T-helper 2 cell treated with Interferon-gamma antibody and Interleukin-4, amounts not matched to agents 100 ng/mL and 5 ng/mL, for 36 hours (primary cell): ENCODE measurements around the gene PHLPP1. TPM values are rescaled to one million over a fixed set of nuclear protein-coding genes. Genes with fewer than 3 reads are reported as not detected.

ENCODE experiments used
- intact Hi-C: fragments of 100-400 bp; cut with micrococcal nuclease; formaldehyde crosslinking; loops from one replicate; pipeline ENCODE4 v1.15.1; 2023
- total RNA-seq: library from RNA; stranded (reverse); gene quantifications from 2 replicates; pipeline ENCODE4 v1.2.3, GENCODE V29; 2022

The PHLPP1 gene
- total RNA-seq, 1 donor from 2014 or later, result 12.7 TPM

GRCh38 chr18:62842898-62843297, 127.6 kb downstream of the PHLPP1 start:
- intact Hi-C loops, result loop anchor here (1.0 to 10.0 kb wide), 5 partner anchors 318 to 868 kb away; partner anchors contain the start of genes PIGN, RELCH and ZCCHC2

DNA sequence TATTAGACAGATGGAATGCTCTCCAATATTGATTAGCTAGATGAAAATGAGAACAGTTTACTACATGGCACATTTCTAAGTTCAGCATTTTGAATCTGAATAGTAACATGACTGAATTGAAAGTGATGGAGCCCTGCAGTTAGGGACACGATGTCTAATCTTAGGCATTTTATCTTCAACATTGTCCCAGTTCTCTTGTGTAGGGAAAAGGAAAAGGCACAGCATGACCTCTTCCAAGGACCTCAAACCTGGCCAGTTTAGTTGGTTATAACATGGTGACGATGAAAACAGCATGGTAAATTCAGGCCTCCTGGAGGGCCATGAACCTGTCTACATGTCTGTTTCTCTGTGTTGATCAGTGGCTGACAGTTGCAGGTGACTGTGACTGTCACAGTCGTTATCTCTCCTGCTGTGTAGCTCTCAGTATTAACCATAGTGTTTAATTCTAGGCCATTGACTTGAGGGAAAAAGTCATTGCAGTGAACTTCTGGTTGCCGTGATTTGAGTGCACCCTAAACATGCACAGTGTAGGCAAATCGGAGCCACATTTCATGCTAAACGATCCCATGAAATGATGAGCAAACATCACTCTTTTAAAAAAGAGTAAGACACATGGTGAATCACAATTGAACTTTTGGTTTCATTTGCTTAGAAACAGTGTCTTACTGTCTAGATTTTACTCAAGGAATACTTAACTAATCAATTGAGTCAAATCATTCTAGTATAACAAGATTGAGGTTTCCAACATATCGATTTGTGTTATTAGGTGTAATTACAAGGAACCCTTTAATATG, 129.7 kb downstream of the PHLPP1 start:
- intact Hi-C loops, result loop anchor here (1.0 to 10.0 kb wide), 8 partner anchors 24 to 870 kb away; partner anchors contain the start of genes PHLPP1, PIGN, RELCH and ZCCHC2

DNA sequence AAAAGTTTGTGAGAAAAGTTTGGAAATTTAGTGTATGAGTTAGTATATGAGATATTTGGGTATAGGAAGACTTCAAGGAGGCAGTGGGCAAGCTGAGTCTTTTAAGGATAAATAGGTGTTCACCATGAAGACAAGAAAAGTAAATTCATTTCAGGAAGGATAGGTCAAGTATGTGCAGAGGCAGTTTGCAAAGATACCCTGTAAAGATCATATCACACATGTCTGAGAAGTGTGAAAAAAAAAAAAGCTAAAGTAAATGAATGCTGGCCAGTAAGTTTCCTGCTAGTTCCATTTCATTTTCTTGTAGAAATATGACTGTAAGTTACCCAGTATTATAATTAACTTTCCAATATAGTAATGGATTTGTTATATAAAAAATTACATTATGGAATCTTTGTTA, 131.0 kb downstream of the PHLPP1 start:
- intact Hi-C loops, result loop anchor here (5.0 to 10.0 kb wide), 5 partner anchors 36 to 872 kb away; partner anchors contain the start of genes PIGN, RELCH and ZCCHC2

DNA sequence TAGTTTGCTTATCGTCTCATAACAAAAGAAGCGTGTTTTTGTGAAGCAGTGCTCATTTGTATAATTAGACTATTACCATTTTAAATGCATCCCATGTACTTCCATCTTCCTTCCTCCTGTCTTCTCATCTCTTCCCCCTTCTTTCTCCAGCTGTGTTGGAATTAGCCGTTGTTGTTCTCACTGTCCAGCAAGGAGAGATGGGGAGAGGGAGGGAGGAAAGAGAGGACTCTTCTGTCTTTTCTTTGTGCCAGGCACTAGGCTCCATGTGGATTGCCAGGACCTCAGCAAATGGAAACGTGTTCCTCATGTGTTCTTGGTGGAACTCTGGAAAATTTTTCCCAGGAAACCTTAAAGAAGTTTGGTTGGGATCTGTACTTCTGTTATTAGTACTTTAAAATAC, 131.7 kb downstream of the PHLPP1 start:
- intact Hi-C loops, result loop anchor here (5.0 to 10.0 kb wide), 5 partner anchors 35 to 872 kb away; partner anchors contain the start of genes PIGN, RELCH and ZCCHC2

DNA sequence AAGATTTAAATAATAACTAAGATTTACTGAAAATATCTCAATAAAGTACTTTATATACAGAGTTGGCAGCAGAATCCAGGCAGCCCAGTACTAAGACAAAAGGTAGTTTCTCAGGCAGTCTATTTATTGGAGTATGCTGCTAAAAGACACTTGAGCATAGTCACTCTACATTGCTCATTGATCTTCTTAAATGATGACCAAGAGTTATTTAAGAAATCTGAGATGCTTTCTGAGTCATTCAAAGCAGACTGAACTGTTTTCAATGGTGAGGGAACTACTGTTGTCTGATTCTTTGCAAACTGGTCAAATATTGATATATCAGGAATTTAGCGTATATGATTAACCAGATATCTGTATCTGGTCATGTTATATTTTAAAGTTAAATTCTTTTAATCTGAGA, 133.6 kb downstream of the PHLPP1 start:
- intact Hi-C loops, result loop anchor here (5.0 to 10.0 kb wide), 5 partner anchors 33 to 874 kb away; partner anchors contain the start of genes PIGN, RELCH and ZCCHC2

DNA sequence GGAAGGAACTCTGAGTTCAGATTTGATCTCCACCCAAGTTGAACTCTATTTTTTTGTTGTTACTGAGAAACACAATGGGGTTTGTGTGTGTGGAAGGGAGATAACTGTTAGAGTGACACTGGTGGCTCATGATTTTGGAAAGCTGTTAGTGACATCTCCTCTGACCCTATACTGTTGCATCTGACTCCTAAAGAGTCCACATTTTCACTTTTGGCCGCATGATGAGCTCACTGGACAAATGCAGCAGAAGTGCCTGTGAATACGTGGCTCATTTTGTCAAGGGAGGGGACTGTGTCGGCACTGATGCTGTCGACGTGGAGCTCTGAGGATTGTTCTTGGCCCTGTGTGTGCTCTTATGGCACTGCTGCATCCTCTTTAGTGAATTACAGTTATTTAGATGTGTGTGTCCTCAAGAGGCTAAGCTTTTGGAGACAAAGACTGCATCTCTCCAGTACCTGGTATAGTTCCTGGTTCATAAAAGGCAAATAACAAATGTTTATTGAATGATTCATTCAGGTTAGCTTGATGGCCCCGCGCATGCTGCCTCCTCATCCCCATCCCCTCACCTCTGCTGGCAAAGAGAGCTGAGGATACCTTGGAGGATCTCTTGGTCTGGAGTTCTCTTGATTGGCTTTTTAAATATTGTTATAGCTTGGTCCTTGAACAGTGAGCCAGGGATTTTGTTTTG, 135.4 kb downstream of the PHLPP1 start:
- intact Hi-C loops, result no loop called here

DNA sequence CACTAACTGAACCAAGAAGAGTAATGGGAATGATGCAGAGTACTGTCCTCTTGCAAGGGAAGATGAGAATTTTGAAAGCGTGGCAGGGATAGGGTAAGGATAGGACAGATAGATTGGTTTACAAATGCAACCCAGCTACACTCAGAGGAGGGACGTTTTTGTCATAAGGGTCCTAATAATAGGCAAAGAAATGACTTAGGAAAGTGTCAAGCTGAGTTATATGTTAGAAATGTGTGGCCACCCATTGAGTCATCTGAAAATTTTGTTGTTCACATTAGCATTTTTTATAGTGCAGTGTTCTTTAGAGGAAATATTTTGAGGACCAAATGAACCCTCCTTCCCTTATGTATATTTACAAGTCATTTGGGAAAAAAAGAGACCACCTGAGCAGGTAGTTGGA, 137.5 kb downstream of the PHLPP1 start:
- intact Hi-C loops, result no loop called here

DNA sequence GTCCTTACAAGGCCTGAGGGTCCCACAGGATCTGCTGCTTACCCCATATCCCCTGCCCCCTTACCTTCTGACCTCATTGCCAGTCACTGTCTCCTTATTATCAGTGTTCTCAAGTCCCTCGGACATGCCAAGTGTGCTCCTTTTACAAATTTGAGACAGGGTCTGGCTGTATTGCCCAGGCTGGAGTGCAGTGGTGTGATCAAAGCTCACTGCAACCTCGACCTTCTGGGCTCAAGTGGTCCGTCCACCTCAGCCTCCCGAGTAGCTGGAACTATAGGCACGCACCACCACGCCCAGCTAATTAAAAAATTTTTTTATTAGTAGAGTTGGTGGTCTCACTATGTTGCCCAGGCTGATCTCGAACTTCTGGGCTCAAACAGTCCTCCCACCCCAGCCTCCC, 141.0 kb downstream of the PHLPP1 start:
- intact Hi-C loops, result no loop called here

GRCh38 chr18:62857263-62857976, 142.1 kb downstream of the PHLPP1 start:
- intact Hi-C loops, result no loop called here

GRCh38 chr18:62860062-62860461, 144.7 kb downstream of the PHLPP1 start:
- intact Hi-C loops, result loop anchor here (10.0 kb wide), 1 partner anchor 305 kb away; no protein-coding TSS in a partner anchor

GRCh38 chr18:62862466-62862865, 147.1 kb downstream of the PHLPP1 start:
- intact Hi-C loops, result loop anchor here (10.0 kb wide), 1 partner anchor 302 kb away; no protein-coding TSS in a partner anchor

- intact Hi-C loops, result loop anchor here (10.0 kb wide), 1 partner anchor 301 kb away; no protein-coding TSS in a partner anchor
These were observed 148.2 kb downstream of the PHLPP1 start for GRCh38 chr18:62863579-62864001.

GRCh38 chr18:62865498-62865897, 150.2 kb downstream of the PHLPP1 start:
- intact Hi-C loops, result loop anchor here (5.0 to 10.0 kb wide), 2 partner anchors 78 to 299 kb away; no protein-coding TSS in a partner anchor

DNA sequence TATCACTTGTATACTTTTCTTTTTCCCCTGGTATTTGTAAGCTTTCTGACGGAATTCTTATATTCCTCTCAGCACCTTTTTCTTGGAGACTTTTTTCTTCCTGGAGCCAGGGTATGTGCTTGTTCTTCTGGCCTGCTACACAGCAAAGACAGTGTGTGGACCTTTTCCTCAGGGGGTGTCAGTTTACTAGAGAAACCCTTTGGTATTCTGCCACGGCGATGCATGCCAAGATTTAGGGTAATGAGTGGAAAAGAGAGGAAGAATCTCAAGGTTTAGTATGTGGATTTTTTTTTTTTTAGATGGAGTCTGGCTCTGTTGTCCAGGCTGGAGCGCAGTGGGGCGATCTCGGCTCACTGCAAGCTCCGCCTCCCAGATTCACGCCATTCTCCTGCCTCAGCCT, 152.2 kb downstream of the PHLPP1 start:
- intact Hi-C loops, result loop anchor here (5.0 to 10.0 kb wide), 2 partner anchors 80 to 297 kb away; no protein-coding TSS in a partner anchor

DNA sequence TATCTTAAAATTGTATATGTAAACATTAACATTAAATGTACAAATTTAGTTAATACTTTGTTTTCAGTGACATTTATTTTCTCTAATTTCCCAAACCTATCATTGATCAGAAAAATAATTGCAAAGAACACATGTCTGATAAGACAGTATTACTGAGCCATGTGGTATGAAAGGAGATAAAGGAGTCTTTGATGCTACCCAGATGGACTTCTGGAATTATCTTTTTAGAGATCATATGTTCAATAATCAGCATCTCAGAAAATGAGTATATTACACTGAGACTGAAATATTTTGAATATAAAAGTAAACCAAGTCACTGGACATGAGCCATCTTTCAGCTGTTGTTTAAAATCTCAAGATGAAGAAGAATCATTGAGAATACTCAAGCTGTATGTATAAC, 153.3 kb downstream of the PHLPP1 start:
- intact Hi-C loops, result loop anchor here (1.0 to 10.0 kb wide), 4 partner anchors 23 to 296 kb away; partner anchors contain the start of gene PHLPP1

- intact Hi-C loops, result loop anchor here (10.0 kb wide), 1 partner anchor 64 kb away; no protein-coding TSS in a partner anchor
These were observed 155.3 kb downstream of the PHLPP1 start for GRCh38 chr18:62870643-62871042.

- intact Hi-C loops, result loop anchor here (10.0 kb wide), 1 partner anchor 59 kb away; no protein-coding TSS in a partner anchor
These were observed 160.0 kb downstream of the PHLPP1 start for GRCh38 chr18:62875323-62875722.

- intact Hi-C loops, result loop anchor here (10.0 kb wide), 1 partner anchor 59 kb away; no protein-coding TSS in a partner anchor
These were observed 160.8 kb downstream of the PHLPP1 start for GRCh38 chr18:62876111-62876510.

DNA sequence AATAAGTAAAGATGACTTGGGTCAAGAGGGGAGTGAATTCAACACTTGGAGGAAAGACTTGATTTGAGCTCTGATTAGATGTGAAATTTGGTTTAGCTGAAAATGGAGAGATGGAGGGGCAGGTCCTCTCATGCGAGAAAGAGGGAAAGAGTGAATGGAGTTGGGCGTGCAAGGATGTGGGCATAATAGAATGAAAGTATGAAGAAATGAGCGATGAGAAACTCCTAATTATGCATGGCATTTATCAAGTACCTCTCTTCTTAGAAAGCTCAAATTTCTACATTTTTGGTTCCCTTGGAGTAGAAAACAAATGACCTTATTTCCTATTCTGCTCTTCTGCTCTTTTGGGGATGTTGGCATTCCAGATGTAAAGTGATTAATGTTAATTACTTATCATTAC, 161.5 kb downstream of the PHLPP1 start:
- intact Hi-C loops, result loop anchor here (10.0 kb wide), 1 partner anchor 58 kb away; no protein-coding TSS in a partner anchor

DNA sequence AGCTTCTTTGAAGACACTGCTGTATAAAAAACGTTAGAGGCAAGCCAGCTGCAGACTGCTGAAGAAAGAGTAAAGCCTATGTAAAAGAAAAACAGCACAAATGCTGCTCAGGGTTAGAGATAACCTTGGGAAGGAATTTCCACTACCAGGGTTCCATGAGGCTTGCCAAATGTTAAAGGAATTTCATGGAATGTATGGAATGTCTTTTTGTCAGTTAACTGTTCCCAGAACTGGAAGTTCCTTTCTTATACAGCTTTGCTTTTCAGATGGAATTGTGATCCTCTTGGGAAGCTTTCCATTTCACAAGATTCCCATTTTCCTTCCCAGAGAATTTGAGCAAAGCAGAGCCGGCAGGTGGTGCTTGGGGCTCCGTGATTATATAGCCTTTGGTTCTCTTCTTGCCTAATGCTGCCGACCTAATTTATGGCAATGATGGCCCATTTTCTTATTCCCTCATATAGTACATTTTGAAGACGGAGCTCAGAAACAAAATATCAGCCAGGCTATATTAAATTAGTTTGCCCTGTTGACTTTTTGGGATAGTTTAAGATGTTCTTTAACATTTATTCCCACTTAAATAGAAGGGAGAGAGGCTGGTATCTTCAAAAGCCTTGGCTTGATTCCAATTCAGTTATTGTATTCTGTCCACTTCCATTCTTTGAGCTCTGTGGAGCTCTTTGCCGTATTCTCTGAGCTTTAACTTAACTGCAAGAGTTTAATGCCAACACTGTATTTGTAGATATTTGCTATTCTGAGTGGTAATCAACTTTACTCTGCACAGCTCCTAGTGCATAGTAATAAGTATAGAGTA, 162.3 kb downstream of the PHLPP1 start:
- intact Hi-C loops, result loop anchor here (10.0 kb wide), 1 partner anchor 57 kb away; no protein-coding TSS in a partner anchor
